Transverse colon (tissue), 4 donors: ENCODE data around the gene GTPBP3. TPM values are rescaled to one million over a fixed set of nuclear protein-coding genes. Genes with fewer than 3 reads are reported as not detected.

Experiments
- DNase-seq: peaks from one replicate; pipeline ENCODE4 v3.0.0-alpha.2; 2019
- H3K27ac ChIP-seq, 4 donors: fragments of 200-600 bp; sonication (generic); 2 replicates each; pipeline ENCODE4 v1.5.1; 2016 to 2018; ENCODE audit warnings: inconsistent platforms in 4 of 4
- H3K27me3 ChIP-seq: fragments of 200-600 bp; sonication (generic); 2 replicates; pipeline ENCODE4 v1.5.1; 2017; ENCODE audit warnings: inconsistent platforms
- H3K36me3 ChIP-seq, 4 donors: fragments of 200-600 bp; sonication (generic); 2 replicates each; pipeline ENCODE4 v1.5.1; 2017 to 2019; ENCODE audit warnings: inconsistent platforms in 4 of 4
- H3K4me1 ChIP-seq, 4 donors: fragments of 200-600 bp; sonication (generic); 2 replicates each; pipeline ENCODE4 v1.5.1; 2017 to 2020; ENCODE audit warnings: inconsistent platforms in 4 of 4
- H3K4me3 ChIP-seq, 4 donors: fragments of 200-600 bp; sonication (generic); 1 replicate in 1 of 4; 2 replicates in 3 of 4; pipeline versions ENCODE4 v1.5.1 to v1.6.1; 2017 to 2019; ENCODE audit warnings: inconsistent platforms in 4 of 4
- H3K9me3 ChIP-seq, 2 donors: fragments of 200-600 bp; sonication (generic); 2 replicates each; pipeline ENCODE4 v1.5.1; 2017 to 2019; ENCODE audit warnings: inconsistent platforms in 2 of 2
- EP300 ChIP-seq: sonication (generic); formaldehyde crosslinking; IDR thresholded peaks from one replicate; pipeline ENCODE4 v1.6.1; 2017; ENCODE audit warnings: antibody characterized with exemption, low read depth
- POLR2A ChIP-seq: fragments of 450-650 bp; IDR thresholded peaks from one replicate; pipeline ENCODE4 v1.6.1; 2016; ENCODE audit warnings: antibody characterized with exemption, mild to moderate bottlenecking, moderate library complexity
- POLR2AphosphoS5 ChIP-seq, 3 donors: sonication (generic); formaldehyde crosslinking; IDR thresholded peaks; one replicate each; pipeline ENCODE4 v1.6.1; 2016; ENCODE audit warnings: antibody characterized with exemption in 3 of 3
- WGBS, 2 donors: methylation state at CpG; one replicate each; pipeline ENCODE4 v1.1.5; 2018; ENCODE audit warnings: low coverage in 1 of 2; 5-methylcytosine and 5-hydroxymethylcytosine counted together
- in situ Hi-C, 4 donors: fragments of 200-750 bp; cut with MboI; loops; one replicate each; pipeline versions ENCODE4 v1.15.0 to v1.15.1; 2017; ENCODE audit warnings: low sequenced_read_pairs in 3 of 4, low pct_ligation_motif_present in 1 of 4, low pct_unique_long_range_greater_than_20kb in 1 of 4
- intact Hi-C: fragments of 100-400 bp; cut with DNase I; formaldehyde crosslinking; loops from one replicate; pipeline ENCODE4 v1.15.1; 2023; ENCODE audit warnings: low total_unique reads
- total RNA-seq, 4 donors: library from RNA; depleted of rRNA; stranded (reverse); fragments of >200 nt; gene quantifications; one replicate each; pipeline ENCODE4 v1.1.0, GENCODE V29; 2016
- TF ChIP-seq, protein P1 (sequence below), 5 experiments: fragments of 200-600 bp in 3 of 5; fragments of 450-650 bp in 2 of 5; sonication (generic) in 3 of 5; IDR thresholded peaks; 1 replicate in 2 of 5; 2 replicates in 3 of 5; pipeline ENCODE4 v1.5.1; 2016 to 2017; ENCODE audit warnings: antibody characterized with exemption in 5 of 5, inconsistent platforms in 3 of 5, mild to moderate bottlenecking in 2 of 5, moderate library complexity in 1 of 5

The GTPBP3 gene
- total RNA-seq, 4 donors from 2014 or later = 24.7 to 206 (median 30.5) TPM

DNA sequence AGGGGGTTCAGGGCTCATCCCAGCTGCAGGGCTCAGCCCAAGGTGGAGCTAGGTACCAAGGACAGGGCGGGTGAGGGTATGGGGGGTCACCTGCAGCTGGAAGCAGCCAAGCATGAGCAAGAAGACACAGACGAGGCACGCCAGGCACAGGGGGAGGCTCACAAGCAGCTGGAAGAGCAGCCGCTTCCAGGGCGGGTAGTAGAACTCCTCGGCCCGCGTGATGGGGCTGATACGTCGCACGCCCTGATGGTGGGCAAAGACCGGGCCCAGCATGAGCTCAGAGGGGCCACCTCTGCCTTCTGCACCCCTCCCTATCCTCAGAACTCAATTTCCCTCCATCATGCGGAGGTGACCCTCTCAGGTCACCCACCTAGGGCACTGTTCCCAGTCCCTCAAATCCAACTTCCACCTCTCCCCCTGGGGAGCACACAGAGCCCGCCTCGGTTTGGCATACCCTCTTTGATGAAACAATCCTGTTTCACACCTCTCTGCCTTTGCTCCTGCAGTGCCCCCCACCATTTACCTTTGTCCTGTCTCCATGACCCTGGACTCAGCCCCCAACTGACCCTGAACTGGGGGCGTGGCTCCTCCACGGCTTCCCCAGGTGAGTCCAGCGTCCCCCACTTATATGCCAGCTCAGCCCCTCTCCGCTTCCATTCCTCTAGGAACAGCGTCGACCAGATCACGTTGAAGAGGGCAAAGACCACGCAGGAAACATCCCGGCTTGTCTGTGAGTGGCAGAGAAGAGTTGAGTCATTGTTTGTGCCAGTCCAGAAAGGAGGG is 6.9 kb upstream of the GTPBP3 start:
- Histone ChIP-seq H3K27ac (no peak overlapping the region), H3K27me3 (peaks cover 21% of the 10 kb centered on the region), H3K36me3 (no peaks in the 10 kb centered on the region), H3K4me1 (peaks cover 24 to 44% (median 36%) of the 10 kb centered on the region in 4 donors), H3K4me3 (no peak overlapping the region), H3K9me3 (no peaks in the 10 kb centered on the region)
- intact Hi-C loops (no loop called here), in situ Hi-C loops (no loop called here)
- DNase-seq = no peak
- TF ChIP-seq POLR2A = no peak
- TF ChIP-seq, protein P1, sequence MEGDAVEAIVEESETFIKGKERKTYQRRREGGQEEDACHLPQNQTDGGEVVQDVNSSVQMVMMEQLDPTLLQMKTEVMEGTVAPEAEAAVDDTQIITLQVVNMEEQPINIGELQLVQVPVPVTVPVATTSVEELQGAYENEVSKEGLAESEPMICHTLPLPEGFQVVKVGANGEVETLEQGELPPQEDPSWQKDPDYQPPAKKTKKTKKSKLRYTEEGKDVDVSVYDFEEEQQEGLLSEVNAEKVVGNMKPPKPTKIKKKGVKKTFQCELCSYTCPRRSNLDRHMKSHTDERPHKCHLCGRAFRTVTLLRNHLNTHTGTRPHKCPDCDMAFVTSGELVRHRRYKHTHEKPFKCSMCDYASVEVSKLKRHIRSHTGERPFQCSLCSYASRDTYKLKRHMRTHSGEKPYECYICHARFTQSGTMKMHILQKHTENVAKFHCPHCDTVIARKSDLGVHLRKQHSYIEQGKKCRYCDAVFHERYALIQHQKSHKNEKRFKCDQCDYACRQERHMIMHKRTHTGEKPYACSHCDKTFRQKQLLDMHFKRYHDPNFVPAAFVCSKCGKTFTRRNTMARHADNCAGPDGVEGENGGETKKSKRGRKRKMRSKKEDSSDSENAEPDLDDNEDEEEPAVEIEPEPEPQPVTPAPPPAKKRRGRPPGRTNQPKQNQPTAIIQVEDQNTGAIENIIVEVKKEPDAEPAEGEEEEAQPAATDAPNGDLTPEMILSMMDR (IDR thresholded peaks at IDR 0.05) = no peak
- no peak for TF ChIP-seq POLR2AphosphoS5 (IDR thresholded peaks at IDR 0.05)
- TF ChIP-seq EP300 = no peak
- 81 to 90% methylated on average over 4 to 24 of the region's 24 CpGs for WGBS, 2 donors

DNA sequence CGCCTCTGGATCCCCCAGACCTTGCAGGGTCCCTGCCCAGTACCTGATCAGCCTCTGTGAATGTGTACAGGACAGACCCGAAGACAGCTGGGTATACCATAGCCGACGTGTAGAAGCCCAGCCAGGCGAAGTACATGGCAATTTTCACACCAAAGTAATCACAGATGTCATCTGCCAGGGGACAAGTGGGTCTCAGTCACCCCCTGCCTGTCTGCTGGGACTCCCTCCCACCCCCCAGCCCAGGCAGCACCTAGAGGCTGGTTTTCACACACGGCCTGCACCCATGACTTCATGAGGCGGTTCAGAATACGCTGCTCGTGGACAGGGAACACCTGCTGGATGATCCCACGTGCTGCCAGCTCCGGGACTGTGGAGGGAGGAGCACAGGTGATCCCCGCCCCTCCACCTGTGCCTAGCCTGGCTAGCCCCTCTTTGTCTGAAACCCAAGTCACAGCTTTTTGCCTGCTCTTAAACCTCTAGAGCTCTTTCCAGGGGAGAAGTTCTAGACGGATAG is 6.3 kb upstream of the GTPBP3 start:
- Histone ChIP-seq H3K27me3 (peaks cover 21% of the 10 kb centered on the region), H3K27ac (no peak overlapping the region), H3K36me3 (no peaks in the 10 kb centered on the region), H3K4me1 (peaks cover 24 to 46% (median 41%) of the 10 kb centered on the region in 4 donors), H3K9me3 (no peaks in the 10 kb centered on the region), H3K4me3 (no peak overlapping the region)
- DNase-seq = no peak
- in situ Hi-C loops (no loop called here), intact Hi-C loops (no loop called here)
- 65 to 80% methylated on average over 1 to 13 of the region's 13 CpGs for WGBS, 2 donors
- TF ChIP-seq, protein P1 (IDR thresholded peaks at IDR 0.05) = no peak
- TF ChIP-seq POLR2A (no peak), EP300 (no peak), POLR2AphosphoS5 (IDR thresholded peaks at IDR 0.05) (no peak)

DNA sequence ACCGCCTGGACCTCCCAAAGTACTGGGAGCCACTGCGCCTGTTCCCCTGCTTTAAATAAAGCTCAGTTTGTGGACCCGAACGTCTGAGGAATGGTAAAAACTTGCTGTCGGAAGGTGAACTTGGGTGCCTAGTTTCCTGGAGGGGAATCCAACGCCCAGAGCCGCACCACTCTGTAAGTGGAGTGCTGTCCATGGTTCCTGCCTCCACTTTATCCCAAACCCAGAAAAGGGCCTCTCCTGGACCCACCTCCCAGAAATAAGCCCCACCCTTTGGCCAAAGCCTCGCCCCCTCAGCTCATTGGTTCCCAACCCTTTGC is 5.0 kb upstream of the GTPBP3 start:
- intact Hi-C loops = no loop called here
- Histone ChIP-seq H3K9me3 (no peaks in the 10 kb centered on the region), H3K27ac (no peak overlapping the region), H3K27me3 (peaks cover 21% of the 10 kb centered on the region), H3K36me3 (no peaks in the 10 kb centered on the region), H3K4me1 (peaks cover 22 to 46% (median 37%) of the 10 kb centered on the region in 4 donors), H3K4me3 (no peak overlapping the region)
- TF ChIP-seq, protein P1 (IDR thresholded peaks at IDR 0.05) = no peak
- no peak for TF ChIP-seq POLR2AphosphoS5 (IDR thresholded peaks at IDR 0.05)
- TF ChIP-seq POLR2A = no peak
- no peak for TF ChIP-seq EP300
- WGBS, 2 donors = 91 to 92% methylated on average over 2 to 8 of the region's 8 CpGs
- no peak for DNase-seq
- in situ Hi-C loops = no loop called here

DNA sequence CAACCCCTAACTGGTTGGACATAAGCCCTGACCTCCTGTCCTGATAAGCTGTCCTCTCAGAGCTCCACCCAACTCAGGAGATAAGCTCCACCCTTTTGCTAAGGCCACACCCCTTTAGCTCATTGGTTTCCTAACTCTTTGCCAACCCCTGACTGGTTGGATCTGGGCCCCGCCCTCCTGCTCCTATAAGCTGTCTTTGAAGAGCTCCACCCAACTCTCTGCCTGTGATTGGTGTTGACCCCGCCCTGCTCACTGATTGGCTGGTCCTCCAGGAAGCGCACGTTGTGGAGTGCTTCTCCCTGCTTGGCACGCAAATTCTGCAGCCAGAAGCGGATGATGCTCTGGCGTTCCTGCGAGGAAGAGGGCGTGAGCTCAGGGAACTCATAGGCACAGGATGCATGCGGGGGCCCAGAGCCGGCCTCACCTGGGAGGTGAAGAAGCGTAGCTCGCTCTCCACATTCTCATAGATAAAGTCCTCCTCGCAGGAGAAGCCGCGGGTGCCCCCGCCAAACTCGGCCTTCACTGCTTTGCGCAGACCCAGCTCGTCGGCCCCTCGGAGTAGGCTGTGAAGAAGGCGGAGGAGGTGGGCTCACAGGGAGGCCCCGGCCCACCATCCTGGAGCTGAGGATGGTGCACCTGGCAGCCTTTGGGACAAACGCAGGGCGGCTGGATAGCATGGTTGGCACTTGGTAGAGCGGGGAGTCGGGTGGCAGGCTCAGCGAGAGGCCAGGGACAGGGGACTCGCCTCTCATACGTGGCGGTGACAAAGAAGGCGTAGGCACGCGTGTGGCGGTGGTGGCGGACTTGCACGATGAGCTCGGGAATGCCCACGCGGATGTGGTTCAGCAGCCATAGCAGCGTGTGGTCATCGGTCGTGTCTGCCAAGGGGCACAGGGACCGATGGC is 4.4 kb upstream of the GTPBP3 start:
- TF ChIP-seq POLR2AphosphoS5 (IDR thresholded peaks at IDR 0.05) (no peak), POLR2A (no peak), EP300 (no peak)
- TF ChIP-seq, protein P1 (IDR thresholded peaks at IDR 0.05) = no peak
- WGBS, 2 donors = 95% methylated on average over 45 of the region's 45 CpGs; no CpG with 5 or more reads in 1 of the 2 donors
- peaks cover 21 to 47% (median 37%) of the 10 kb centered on the region in 4 donors for H3K4me1 ChIP-seq
- no peak for DNase-seq
- in situ Hi-C loops (no loop called here), intact Hi-C loops (no loop called here)
- H3K27ac ChIP-seq = no peak overlapping the region
- no peaks in the 10 kb centered on the region for H3K9me3 ChIP-seq
- peaks cover 21% of the 10 kb centered on the region for H3K27me3 ChIP-seq
- no peaks in the 10 kb centered on the region for H3K36me3 ChIP-seq
- H3K4me3 ChIP-seq = no peak overlapping the region
